ENCODE results near the gene C16orf95. TPM values are rescaled to one million over a fixed set of nuclear protein-coding genes. Genes with fewer than 3 reads are reported as not detected.

C16orf95 gene
- polyA plus RNA-seq, 1 donor from 2014 or later = 5.9 TPM

DNA sequence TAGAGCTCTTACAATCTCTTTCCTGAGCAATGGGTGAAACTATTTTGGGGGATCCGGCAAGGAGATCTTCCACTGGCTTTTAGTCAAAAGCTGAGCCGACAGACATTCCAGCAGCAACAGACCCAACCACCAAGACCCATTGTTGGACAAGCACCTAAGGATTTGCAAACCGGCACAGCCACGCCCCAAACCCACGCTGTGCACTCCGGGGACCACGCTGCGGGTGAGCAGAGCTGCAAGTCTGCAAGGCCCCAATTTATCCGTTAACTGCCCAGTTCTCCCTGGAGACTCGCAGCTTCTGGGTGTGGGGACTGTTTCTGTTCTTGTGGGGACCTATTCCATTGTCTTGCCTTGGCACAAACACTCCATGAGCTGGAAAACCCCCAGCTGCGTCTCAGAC, 45.9 kb downstream of the C16orf95 start:
- Histone ChIP-seq H3K9ac (ENCODE audit: low read length) (no peak overlapping the region), H3K9me2 (ENCODE audit: insufficient read depth, low read length) (no peaks in the 10 kb centered on the region), H3K27me3 (ENCODE audit: insufficient read depth, low read depth, low read length) (no peaks in the 10 kb centered on the region), H3K79me2 (replicated peaks; ENCODE audit: insufficient read depth, low read length) (no peaks in the 10 kb centered on the region), H2AFZ (ENCODE audit: low read depth, low read length) (no peak overlapping the region), H3K9me3 (ENCODE audit: low read length) (no peaks in the 10 kb centered on the region), H4K20me1 (ENCODE audit: insufficient read depth) (no peaks in the 10 kb centered on the region), H3K36me3 (ENCODE audit: insufficient read depth, low read length) (no peaks in the 10 kb centered on the region), H3K27ac (ENCODE audit: low read length) (no peak overlapping the region), H3F3A (ENCODE audit: insufficient read depth, low read length, poor library complexity, severe bottlenecking) (no peaks in the 10 kb centered on the region), H3K4me2 (ENCODE audit: low read length) (no peak overlapping the region), H3K4me3 (ENCODE audit: low read length) (no peak overlapping the region)
- no peak for TF ChIP-seq MXI1 (conservative IDR thresholded peaks at IDR 0.05; ENCODE audit: poor library complexity, severe bottlenecking)
- TF ChIP-seq, protein P1, sequence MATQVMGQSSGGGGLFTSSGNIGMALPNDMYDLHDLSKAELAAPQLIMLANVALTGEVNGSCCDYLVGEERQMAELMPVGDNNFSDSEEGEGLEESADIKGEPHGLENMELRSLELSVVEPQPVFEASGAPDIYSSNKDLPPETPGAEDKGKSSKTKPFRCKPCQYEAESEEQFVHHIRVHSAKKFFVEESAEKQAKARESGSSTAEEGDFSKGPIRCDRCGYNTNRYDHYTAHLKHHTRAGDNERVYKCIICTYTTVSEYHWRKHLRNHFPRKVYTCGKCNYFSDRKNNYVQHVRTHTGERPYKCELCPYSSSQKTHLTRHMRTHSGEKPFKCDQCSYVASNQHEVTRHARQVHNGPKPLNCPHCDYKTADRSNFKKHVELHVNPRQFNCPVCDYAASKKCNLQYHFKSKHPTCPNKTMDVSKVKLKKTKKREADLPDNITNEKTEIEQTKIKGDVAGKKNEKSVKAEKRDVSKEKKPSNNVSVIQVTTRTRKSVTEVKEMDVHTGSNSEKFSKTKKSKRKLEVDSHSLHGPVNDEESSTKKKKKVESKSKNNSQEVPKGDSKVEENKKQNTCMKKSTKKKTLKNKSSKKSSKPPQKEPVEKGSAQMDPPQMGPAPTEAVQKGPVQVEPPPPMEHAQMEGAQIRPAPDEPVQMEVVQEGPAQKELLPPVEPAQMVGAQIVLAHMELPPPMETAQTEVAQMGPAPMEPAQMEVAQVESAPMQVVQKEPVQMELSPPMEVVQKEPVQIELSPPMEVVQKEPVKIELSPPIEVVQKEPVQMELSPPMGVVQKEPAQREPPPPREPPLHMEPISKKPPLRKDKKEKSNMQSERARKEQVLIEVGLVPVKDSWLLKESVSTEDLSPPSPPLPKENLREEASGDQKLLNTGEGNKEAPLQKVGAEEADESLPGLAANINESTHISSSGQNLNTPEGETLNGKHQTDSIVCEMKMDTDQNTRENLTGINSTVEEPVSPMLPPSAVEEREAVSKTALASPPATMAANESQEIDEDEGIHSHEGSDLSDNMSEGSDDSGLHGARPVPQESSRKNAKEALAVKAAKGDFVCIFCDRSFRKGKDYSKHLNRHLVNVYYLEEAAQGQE (IDR thresholded peaks at IDR 0.05; ENCODE audit: borderline replicate concordance) = no peak
- no peak for TF ChIP-seq RAD21 (conservative IDR thresholded peaks at IDR 0.05)
- TF ChIP-seq SMC3 (conservative IDR thresholded peaks at IDR 0.05; ENCODE audit: poor library complexity) = no peak
- TF ChIP-seq, protein P2, sequence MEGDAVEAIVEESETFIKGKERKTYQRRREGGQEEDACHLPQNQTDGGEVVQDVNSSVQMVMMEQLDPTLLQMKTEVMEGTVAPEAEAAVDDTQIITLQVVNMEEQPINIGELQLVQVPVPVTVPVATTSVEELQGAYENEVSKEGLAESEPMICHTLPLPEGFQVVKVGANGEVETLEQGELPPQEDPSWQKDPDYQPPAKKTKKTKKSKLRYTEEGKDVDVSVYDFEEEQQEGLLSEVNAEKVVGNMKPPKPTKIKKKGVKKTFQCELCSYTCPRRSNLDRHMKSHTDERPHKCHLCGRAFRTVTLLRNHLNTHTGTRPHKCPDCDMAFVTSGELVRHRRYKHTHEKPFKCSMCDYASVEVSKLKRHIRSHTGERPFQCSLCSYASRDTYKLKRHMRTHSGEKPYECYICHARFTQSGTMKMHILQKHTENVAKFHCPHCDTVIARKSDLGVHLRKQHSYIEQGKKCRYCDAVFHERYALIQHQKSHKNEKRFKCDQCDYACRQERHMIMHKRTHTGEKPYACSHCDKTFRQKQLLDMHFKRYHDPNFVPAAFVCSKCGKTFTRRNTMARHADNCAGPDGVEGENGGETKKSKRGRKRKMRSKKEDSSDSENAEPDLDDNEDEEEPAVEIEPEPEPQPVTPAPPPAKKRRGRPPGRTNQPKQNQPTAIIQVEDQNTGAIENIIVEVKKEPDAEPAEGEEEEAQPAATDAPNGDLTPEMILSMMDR (IDR thresholded peaks at IDR 0.05; ENCODE audit: poor library complexity, severe bottlenecking) = no peak
- TF ChIP-seq TAF1 (IDR thresholded peaks at IDR 0.05; ENCODE audit: low read depth) = no peak
- TF ChIP-seq EZH2 (IDR thresholded peaks at IDR 0.05; ENCODE audit: borderline replicate concordance, insufficient read depth, low read length, poor library complexity, severe bottlenecking) = no peak
- TF ChIP-seq EP300 (conservative IDR thresholded peaks at IDR 0.05; ENCODE audit: poor library complexity, severe bottlenecking) = no peak
- TF ChIP-seq POLR2AphosphoS5 (IDR thresholded peaks at IDR 0.05) = no peak

DNA sequence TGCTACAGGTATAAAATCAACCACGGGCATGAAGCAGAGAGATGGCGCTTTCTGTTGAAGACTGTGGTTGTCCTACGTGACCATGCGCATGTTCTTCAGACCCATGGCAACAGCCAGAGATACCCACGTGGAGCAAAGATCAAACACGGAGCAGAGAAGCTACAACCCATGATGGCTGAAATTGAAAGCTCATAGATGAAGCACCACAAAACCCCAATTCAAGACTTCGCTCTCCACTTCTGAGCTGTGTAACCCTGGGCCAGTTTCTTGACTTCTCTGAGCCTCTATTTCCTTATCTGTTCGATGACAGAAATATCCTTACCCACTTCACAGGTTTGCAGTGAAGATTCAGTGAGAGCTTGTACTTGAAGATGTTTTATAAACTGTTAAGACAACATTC, 49.6 kb downstream of the C16orf95 start:
- Histone ChIP-seq H3K9ac (ENCODE audit: low read length) (no peak overlapping the region), H3K79me2 (replicated peaks; ENCODE audit: insufficient read depth, low read length) (no peaks in the 10 kb centered on the region), H2AFZ (ENCODE audit: low read depth, low read length) (no peak overlapping the region), H3K9me3 (ENCODE audit: low read length) (no peaks in the 10 kb centered on the region), H3K4me3 (ENCODE audit: low read length) (no peak overlapping the region), H3K4me2 (ENCODE audit: low read length) (no peak overlapping the region), H3K27ac (ENCODE audit: low read length) (no peak overlapping the region), H4K20me1 (ENCODE audit: insufficient read depth) (no peaks in the 10 kb centered on the region), H3F3A (ENCODE audit: insufficient read depth, low read length, poor library complexity, severe bottlenecking) (no peaks in the 10 kb centered on the region), H3K9me2 (ENCODE audit: insufficient read depth, low read length) (no peaks in the 10 kb centered on the region), H3K36me3 (ENCODE audit: insufficient read depth, low read length) (no peaks in the 10 kb centered on the region), H3K27me3 (ENCODE audit: insufficient read depth, low read depth, low read length) (no peaks in the 10 kb centered on the region)
- TF ChIP-seq RAD21 (conservative IDR thresholded peaks at IDR 0.05) (no peak), EP300 (conservative IDR thresholded peaks at IDR 0.05; ENCODE audit: poor library complexity, severe bottlenecking) (no peak), TAF1 (IDR thresholded peaks at IDR 0.05; ENCODE audit: low read depth) (no peak), MXI1 (conservative IDR thresholded peaks at IDR 0.05; ENCODE audit: poor library complexity, severe bottlenecking) (no peak), EZH2 (IDR thresholded peaks at IDR 0.05; ENCODE audit: borderline replicate concordance, insufficient read depth, low read length, poor library complexity, severe bottlenecking) (no peak), POLR2AphosphoS5 (IDR thresholded peaks at IDR 0.05) (no peak), SMC3 (conservative IDR thresholded peaks at IDR 0.05; ENCODE audit: poor library complexity) (no peak)
- TF ChIP-seq, protein P1 (IDR thresholded peaks at IDR 0.05; ENCODE audit: borderline replicate concordance) = no peak
- TF ChIP-seq, protein P2 (IDR thresholded peaks at IDR 0.05; ENCODE audit: poor library complexity, severe bottlenecking) = no peak

All from neural cell (in vitro differentiated cells).